GM18507 (cell line): ENCODE measurements around the gene RBMS3.
"Not testable (repeated sequence)": the region's sequence is repeated elsewhere in the genome, so short reads cannot be mapped to it uniquely, and the experiment has no call there.

ENCODE experiments used
- DNase-seq: peaks from one replicate; pipeline ENCODE4 v3.0.0; 2011; ENCODE audit warnings: low read depth; ENCODE audit not compliant: insufficient read length; ENCODE audit errors: extremely low spot score
- FAIRE-seq: peaks from 2 replicates; lab custom pipeline; 2011; peaks lifted over from hg19 to GRCh38; lab: Jason Lieb, UNC

RBMS3 gene

GRCh38 chr3:29763115-29763514, 482.2 kb downstream of the RBMS3 start:
- no peak for FAIRE-seq
- DNase-seq, result no peak

GRCh38 chr3:29764041-29764440, 483.2 kb downstream of the RBMS3 start:
- FAIRE-seq, result no peak
- no peak for DNase-seq

- DNase-seq, result no peak
- FAIRE-seq, result no peak
Measured at GRCh38 chr3:29764603-29765254, 483.9 kb downstream of the RBMS3 start.

- DNase-seq (no peak), FAIRE-seq (no peak)
Measured at GRCh38 chr3:29771602-29772001, 490.7 kb downstream of the RBMS3 start.

GRCh38 chr3:29772436-29772835, 491.6 kb downstream of the RBMS3 start:
- DNase-seq, result no peak
- FAIRE-seq, result no peak

GRCh38 chr3:29773481-29773880, 492.6 kb downstream of the RBMS3 start:
- DNase-seq (no peak), FAIRE-seq (no peak)

- DNase-seq, result no peak
- FAIRE-seq, result no peak
Measured at GRCh38 chr3:29775340-29775739, 494.5 kb downstream of the RBMS3 start.

- no peak for FAIRE-seq
- no peak for DNase-seq
Measured at GRCh38 chr3:29777869-29778268, 497.0 kb downstream of the RBMS3 start.

- no peak for FAIRE-seq
- DNase-seq, result no peak
Measured at GRCh38 chr3:29789686-29790085, 508.8 kb downstream of the RBMS3 start.

GRCh38 chr3:29796808-29797207, 515.9 kb downstream of the RBMS3 start:
- FAIRE-seq (no peak), DNase-seq (no peak)

- no peak for FAIRE-seq
Measured at GRCh38 chr3:29802057-29802456, 521.2 kb downstream of the RBMS3 start.

GRCh38 chr3:29804044-29804443, 523.2 kb downstream of the RBMS3 start:
- DNase-seq (no peak), FAIRE-seq (no peak)

More at GRCh38 chr3:29802057-29802456, 521.2 kb downstream of the RBMS3 start:
- no peak for DNase-seq

- FAIRE-seq, result no peak
- DNase-seq, result no peak
Measured at GRCh38 chr3:29805757-29806156, 524.9 kb downstream of the RBMS3 start.

- not testable (repeated sequence) for DNase-seq, FAIRE-seq
Measured at GRCh38 chr3:29808324-29808723, 527.5 kb downstream of the RBMS3 start.

- no peak for DNase-seq
- FAIRE-seq, result no peak
Measured at GRCh38 chr3:29822071-29822470, 541.2 kb downstream of the RBMS3 start.

- no peak for FAIRE-seq
- no peak for DNase-seq
Measured at GRCh38 chr3:29823233-29823632, 542.4 kb downstream of the RBMS3 start.

GRCh38 chr3:29826712-29827111, 545.8 kb downstream of the RBMS3 start:
- no peak for DNase-seq
- FAIRE-seq, result no peak

GRCh38 chr3:29827756-29828155, 546.9 kb downstream of the RBMS3 start:
- DNase-seq, result no peak
- no peak for FAIRE-seq

GRCh38 chr3:29829340-29829739, 548.5 kb downstream of the RBMS3 start:
- no peak for DNase-seq
- FAIRE-seq, result no peak

- no peak for FAIRE-seq
- no peak for DNase-seq
Measured at GRCh38 chr3:29850641-29851040, 569.8 kb downstream of the RBMS3 start.

- FAIRE-seq (no peak), DNase-seq (no peak)
Measured at GRCh38 chr3:29852767-29853166, 571.9 kb downstream of the RBMS3 start.
